Measurements from ENCODE around the gene ENG.

DNA sequence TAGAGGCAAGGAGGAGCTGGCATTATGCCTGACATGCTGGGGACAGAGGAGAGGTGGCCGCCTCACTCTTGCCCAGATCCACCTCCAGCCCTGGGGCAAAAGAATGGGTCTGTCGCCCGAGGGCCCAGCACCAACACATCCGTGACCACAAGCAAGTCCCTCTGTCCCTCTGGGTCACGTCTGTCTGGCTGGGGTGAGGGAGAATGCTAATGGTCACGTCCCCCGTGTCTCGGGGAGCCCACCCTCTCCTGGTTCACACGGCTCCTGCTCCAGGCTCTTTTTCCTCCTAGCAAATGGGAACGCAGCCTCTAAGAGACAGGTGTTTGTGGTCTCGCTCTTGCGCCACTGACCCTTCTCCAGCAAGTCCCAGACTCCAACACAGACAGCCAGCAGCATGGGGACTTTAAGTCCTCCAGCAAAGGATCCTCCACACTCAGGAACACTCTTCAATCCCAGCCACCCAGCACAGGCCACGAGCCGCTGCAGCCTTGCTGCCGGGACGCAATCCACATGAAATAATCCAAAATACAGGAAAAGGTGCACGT is 4.1 kb downstream of the ENG start:
- TF ChIP-seq, protein P1, sequence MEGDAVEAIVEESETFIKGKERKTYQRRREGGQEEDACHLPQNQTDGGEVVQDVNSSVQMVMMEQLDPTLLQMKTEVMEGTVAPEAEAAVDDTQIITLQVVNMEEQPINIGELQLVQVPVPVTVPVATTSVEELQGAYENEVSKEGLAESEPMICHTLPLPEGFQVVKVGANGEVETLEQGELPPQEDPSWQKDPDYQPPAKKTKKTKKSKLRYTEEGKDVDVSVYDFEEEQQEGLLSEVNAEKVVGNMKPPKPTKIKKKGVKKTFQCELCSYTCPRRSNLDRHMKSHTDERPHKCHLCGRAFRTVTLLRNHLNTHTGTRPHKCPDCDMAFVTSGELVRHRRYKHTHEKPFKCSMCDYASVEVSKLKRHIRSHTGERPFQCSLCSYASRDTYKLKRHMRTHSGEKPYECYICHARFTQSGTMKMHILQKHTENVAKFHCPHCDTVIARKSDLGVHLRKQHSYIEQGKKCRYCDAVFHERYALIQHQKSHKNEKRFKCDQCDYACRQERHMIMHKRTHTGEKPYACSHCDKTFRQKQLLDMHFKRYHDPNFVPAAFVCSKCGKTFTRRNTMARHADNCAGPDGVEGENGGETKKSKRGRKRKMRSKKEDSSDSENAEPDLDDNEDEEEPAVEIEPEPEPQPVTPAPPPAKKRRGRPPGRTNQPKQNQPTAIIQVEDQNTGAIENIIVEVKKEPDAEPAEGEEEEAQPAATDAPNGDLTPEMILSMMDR (IDR thresholded peaks at IDR 0.05), result no peak
- no peak for TF ChIP-seq POLR2A (IDR thresholded peaks at IDR 0.05)
